GM12875 (cell line): Measurements from ENCODE around the gene PFDN2.

Experiments
- H3K4me3 ChIP-seq: one replicate; pipeline ENCODE4 v1.5.1; 2011; ENCODE audit warnings: low read depth, low read length, control low read depth
- TF ChIP-seq, protein P1 (sequence below): IDR thresholded peaks from 2 replicates; pipeline ENCODE4 v1.5.1; 2011; ENCODE audit warnings: low read depth, mild to moderate bottlenecking, control low read depth, inconsistent platforms, low read length, moderate library complexity, borderline replicate concordance; ENCODE audit not compliant: insufficient read depth

Gene PFDN2

DNA sequence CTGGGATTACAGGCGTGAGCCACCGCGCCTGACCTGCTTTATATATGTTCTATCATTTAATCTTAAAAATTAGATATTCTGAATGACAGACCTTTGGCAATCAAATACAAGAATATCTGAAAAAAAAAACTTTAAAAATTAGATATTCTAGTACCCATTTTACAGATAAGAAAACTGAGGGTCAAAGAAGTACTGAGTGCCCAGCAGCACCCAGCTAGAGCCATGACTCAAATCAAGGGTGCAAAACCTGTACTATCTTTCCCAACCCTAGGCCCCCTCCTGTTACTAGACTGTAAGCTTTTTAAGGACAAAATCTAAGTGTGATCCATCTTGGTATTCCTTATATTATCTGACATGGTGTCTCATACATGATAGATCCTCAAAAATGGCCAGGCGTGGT lies 56.4 kb downstream of the PFDN2 start:
- no peak overlapping the region for H3K4me3 ChIP-seq
- TF ChIP-seq, protein P1, sequence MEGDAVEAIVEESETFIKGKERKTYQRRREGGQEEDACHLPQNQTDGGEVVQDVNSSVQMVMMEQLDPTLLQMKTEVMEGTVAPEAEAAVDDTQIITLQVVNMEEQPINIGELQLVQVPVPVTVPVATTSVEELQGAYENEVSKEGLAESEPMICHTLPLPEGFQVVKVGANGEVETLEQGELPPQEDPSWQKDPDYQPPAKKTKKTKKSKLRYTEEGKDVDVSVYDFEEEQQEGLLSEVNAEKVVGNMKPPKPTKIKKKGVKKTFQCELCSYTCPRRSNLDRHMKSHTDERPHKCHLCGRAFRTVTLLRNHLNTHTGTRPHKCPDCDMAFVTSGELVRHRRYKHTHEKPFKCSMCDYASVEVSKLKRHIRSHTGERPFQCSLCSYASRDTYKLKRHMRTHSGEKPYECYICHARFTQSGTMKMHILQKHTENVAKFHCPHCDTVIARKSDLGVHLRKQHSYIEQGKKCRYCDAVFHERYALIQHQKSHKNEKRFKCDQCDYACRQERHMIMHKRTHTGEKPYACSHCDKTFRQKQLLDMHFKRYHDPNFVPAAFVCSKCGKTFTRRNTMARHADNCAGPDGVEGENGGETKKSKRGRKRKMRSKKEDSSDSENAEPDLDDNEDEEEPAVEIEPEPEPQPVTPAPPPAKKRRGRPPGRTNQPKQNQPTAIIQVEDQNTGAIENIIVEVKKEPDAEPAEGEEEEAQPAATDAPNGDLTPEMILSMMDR = no peak

DNA sequence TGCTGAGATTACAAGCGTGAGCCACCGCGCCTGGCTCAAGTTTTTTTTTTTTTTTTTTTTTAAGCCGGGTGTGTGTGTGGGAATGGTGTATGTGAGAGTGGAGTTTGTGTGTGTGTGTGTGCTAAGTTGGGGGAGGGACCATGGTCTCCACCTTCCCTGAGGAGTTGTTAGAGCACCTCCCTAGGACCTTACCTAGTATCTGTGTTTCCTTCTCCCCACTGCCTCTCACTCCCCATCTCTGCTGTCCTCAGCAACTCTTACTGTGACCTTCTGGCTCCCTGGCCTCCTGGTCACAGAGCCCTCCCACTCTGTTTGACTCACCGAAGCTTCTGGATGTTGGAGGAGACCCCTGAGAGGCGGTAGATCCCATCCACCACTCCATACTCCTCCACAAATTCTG lies 58.5 kb downstream of the PFDN2 start:
- no peak overlapping the region for H3K4me3 ChIP-seq
- TF ChIP-seq, protein P1 = no peak

DNA sequence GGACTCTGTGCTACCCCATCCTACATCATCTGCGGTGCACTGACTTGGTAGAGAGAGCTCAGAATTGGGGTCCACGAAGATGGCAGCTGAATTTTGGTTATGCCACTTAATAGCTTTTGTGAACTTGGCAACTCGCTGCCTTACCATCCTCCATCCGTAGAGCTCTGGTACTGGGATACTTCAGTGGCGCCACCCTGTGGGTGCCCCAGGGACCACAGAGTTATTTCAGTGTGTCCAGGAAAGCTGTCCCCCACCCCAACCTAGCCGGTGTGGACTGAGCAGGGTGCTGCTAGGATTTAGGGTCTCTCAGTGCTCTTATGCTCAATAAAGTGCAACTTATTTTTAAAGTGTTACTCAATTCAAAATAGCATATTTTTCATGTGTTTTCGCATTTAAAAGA lies 63.0 kb downstream of the PFDN2 start:
- TF ChIP-seq, protein P1 = 0 out of 2 replicates have a peak, but pooled peaks have one; percentile 21
- H3K4me3 ChIP-seq = no peak overlapping the region

DNA sequence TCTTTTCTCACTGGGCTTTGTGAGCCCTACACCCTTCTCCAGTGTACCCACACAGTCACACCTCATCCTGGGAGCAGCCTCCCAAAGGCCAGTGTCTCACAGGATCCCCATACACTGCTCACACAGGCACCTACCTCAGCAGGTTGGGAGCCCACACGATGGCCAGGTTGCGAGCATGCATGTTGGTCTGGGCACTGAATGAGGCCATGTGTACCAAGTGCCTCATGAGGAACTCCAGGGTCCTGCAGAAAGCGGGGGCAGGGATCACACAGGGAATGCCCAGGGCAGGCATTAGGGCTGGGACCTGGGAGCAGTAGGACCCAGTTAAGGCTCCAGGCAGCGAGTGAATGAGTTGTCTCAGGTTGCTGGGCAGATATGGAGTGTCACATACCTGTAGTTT lies 63.6 kb downstream of the PFDN2 start:
- TF ChIP-seq, protein P1 = no peak
- H3K4me3 ChIP-seq = no peak overlapping the region

DNA sequence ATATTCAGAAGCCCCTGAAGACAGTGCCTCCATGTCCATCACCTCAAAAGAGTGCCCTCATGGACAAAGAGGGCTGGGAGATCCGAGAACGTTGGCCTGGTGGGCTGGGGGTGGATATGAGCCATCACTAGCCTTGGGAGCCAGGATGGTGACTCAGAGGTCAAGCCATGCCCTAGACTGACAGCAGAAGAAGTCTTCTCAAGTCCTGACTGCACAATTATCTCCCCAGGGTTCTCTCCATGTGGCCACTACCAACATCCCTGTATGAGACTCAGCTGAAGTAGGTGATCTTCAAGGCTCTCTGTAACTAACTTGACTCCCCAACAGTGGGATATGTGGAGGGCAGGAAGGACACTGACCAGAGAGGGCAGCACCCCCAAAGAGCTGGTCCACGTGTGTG lies 64.9 kb downstream of the PFDN2 start:
- TF ChIP-seq, protein P1 = no peak
- H3K4me3 ChIP-seq = no peak overlapping the region

DNA sequence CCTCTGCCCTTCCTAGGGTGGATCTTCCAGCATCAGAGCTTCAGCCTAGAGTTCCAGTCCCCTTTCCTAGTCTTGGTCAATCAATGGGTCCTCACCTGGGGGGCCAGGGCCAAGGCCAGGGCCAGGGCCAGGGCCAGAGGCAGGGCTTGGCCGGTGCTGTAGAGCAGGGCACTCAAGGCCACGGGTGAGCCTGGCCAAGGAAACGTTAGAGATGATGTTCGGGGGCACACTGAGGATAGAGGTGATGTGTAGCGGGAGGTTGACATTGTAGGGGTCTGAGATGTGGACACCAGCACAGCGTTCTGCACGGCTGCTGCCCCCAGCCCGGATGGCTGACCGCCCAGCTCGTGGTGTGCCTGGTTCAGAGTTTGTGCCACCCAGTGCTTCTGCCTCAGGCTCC lies 66.6 kb downstream of the PFDN2 start:
- TF ChIP-seq, protein P1 = no peak
- no peak overlapping the region for H3K4me3 ChIP-seq
